Head of caudate nucleus (tissue), 42 donors: ENCODE data around the gene EIF2B2.

Source experiments
- DNase-seq, 42 donors: peaks; one replicate each; pipeline versions ENCODE4 v3.0.0 to v3.0.0-alpha.2; 2020 to 2021; ENCODE audit warnings: mixed read lengths in 7 of 42
- intact Hi-C: fragments of 100-400 bp; cut with DNase I; formaldehyde crosslinking; loops from one replicate; pipeline ENCODE4 v1.15.0; 2022

Gene EIF2B2

GRCh38 chr14:75053396-75054291 is 50.9 kb downstream of the EIF2B2 start:
- no peak for DNase-seq

DNA sequence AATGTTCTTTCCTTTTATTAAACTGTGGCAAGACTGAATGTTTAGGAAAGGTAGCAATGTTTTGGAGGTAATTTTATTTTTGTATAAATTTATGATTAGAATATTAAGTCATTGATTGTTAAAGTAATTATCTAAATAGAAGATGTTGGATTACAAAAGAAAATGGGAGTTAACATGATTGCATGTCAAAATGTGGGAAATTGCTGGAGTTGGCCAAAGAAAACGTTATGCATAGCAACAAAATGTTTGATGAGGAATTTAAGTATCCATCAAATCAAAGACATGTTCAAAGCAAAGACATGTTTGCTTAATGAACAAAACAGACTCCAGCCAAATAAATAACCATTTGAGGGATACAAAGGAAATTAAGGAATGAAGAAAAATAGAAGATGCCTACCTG is 51.7 kb downstream of the EIF2B2 start:
- intact Hi-C loops = no loop called here
- DNase-seq = no peak

More at GRCh38 chr14:75053396-75054291, 50.9 kb downstream of the EIF2B2 start:
- intact Hi-C loops = no loop called here

DNA sequence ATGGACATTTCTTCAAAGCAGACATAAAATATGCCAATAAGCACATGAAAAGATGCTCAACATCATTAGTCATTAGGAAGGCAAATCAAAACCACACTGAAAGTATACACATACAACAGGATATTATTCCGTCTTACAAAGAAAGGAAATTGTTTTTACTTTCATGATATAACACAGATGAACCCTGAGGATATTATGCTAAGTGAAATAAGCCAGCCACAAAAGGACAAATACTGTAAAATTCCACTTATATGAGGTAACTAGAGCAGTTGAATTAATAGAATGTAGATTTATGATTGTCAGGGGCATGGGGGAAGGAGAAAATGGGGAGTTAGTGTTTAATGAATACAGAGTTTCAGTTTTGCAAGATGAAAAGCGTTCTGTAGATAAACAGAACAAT is 56.9 kb downstream of the EIF2B2 start:
- intact Hi-C loops = loop anchor here (10.0 kb wide), 1 partner anchor 55 kb away; the partner anchor contains the start of gene EIF2B2
- no peak for DNase-seq

- intact Hi-C loops = loop anchor here (10.0 kb wide), 1 partner anchor 56 kb away; the partner anchor contains the start of gene EIF2B2
- DNase-seq = no peak
Observed at GRCh38 chr14:75060420-75060819, 57.7 kb downstream of the EIF2B2 start.
